Ishikawa (cell line): ENCODE measurements around the gene TSPAN18.

Experiments
- CREB1 ChIP-seq: IDR thresholded peaks from 2 replicates; pipeline ENCODE4 v1.6.1; 2012; ENCODE audit warnings: low read depth
- EGR1 ChIP-seq: IDR thresholded peaks from 2 replicates; pipeline ENCODE4 v1.6.1; 2012
- EP300 ChIP-seq: IDR thresholded peaks from 2 replicates; pipeline ENCODE4 v1.6.1; 2012; ENCODE audit warnings: borderline replicate concordance
- FOXM1 ChIP-seq: IDR thresholded peaks from 2 replicates; pipeline ENCODE4 v1.6.1; 2012; ENCODE audit warnings: low read depth, borderline replicate concordance
- NFIC ChIP-seq: IDR thresholded peaks from 2 replicates; pipeline ENCODE4 v1.6.1; 2012
- RAD21 ChIP-seq: IDR thresholded peaks from 2 replicates; pipeline ENCODE4 v1.6.1; 2012; ENCODE audit warnings: low read depth
- TAF1 ChIP-seq: IDR thresholded peaks from 2 replicates; pipeline ENCODE4 v1.6.1; 2012; ENCODE audit warnings: low read depth, mild to moderate bottlenecking
- TCF12 ChIP-seq: IDR thresholded peaks from 2 replicates; pipeline ENCODE4 v1.6.1; 2012; ENCODE audit warnings: low read depth
- TEAD4 ChIP-seq: IDR thresholded peaks from 2 replicates; pipeline ENCODE4 v1.6.1; 2012
- USF1 ChIP-seq: IDR thresholded peaks from 2 replicates; pipeline ENCODE4 v1.6.1; 2012
- YY1 ChIP-seq: IDR thresholded peaks from 2 replicates; pipeline ENCODE4 v1.6.1; 2012; ENCODE audit warnings: low read depth
- ZBTB7A ChIP-seq: IDR thresholded peaks from 2 replicates; pipeline ENCODE4 v1.6.1; 2012; ENCODE audit warnings: low read depth
- TF ChIP-seq, protein P1 (sequence below): IDR thresholded peaks from 2 replicates; pipeline ENCODE4 v1.6.1; 2012; ENCODE audit warnings: low read depth, mild to moderate bottlenecking
- TF ChIP-seq, protein P2 (sequence below): IDR thresholded peaks from 2 replicates; pipeline ENCODE4 v1.6.1; 2012

The TSPAN18 gene

DNA sequence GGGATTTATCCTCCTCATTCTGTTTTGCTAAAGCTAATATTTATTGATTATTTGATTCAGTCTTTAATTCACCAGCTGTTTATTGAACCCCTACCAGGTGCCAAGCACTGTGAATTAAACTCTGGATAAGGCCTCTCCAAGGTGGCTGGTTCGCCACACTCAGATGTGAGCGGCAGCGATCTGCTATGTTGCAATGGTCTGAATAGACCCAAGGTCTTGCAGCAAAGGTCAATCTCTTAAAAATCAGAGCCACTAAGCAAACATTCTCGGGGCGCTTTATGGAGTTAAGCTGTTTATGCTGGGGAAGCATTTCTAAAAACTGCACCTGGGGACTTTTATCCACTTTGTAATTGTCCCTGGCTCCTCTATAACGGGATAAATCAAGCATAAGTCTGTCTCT is 10.5 kb upstream of the TSPAN18 start:
- TF ChIP-seq TCF12 (no peak), RAD21 (no peak), CREB1 (no peak), YY1 (no peak), NFIC (no peak), TEAD4 (no peak)
- TF ChIP-seq, protein P1, sequence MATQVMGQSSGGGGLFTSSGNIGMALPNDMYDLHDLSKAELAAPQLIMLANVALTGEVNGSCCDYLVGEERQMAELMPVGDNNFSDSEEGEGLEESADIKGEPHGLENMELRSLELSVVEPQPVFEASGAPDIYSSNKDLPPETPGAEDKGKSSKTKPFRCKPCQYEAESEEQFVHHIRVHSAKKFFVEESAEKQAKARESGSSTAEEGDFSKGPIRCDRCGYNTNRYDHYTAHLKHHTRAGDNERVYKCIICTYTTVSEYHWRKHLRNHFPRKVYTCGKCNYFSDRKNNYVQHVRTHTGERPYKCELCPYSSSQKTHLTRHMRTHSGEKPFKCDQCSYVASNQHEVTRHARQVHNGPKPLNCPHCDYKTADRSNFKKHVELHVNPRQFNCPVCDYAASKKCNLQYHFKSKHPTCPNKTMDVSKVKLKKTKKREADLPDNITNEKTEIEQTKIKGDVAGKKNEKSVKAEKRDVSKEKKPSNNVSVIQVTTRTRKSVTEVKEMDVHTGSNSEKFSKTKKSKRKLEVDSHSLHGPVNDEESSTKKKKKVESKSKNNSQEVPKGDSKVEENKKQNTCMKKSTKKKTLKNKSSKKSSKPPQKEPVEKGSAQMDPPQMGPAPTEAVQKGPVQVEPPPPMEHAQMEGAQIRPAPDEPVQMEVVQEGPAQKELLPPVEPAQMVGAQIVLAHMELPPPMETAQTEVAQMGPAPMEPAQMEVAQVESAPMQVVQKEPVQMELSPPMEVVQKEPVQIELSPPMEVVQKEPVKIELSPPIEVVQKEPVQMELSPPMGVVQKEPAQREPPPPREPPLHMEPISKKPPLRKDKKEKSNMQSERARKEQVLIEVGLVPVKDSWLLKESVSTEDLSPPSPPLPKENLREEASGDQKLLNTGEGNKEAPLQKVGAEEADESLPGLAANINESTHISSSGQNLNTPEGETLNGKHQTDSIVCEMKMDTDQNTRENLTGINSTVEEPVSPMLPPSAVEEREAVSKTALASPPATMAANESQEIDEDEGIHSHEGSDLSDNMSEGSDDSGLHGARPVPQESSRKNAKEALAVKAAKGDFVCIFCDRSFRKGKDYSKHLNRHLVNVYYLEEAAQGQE: no peak

- TF ChIP-seq RAD21 (no peak), TCF12 (no peak), FOXM1 (no peak), EP300 (no peak), ZBTB7A (no peak), NFIC (no peak), EGR1 (no peak), YY1 (no peak), TAF1 (no peak), CREB1 (no peak)
- TF ChIP-seq, protein P2, sequence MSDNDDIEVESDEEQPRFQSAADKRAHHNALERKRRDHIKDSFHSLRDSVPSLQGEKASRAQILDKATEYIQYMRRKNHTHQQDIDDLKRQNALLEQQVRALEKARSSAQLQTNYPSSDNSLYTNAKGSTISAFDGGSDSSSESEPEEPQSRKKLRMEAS: no peak
Observed at GRCh38 chr11:44718057-44718456, 8.7 kb upstream of the TSPAN18 start.

DNA sequence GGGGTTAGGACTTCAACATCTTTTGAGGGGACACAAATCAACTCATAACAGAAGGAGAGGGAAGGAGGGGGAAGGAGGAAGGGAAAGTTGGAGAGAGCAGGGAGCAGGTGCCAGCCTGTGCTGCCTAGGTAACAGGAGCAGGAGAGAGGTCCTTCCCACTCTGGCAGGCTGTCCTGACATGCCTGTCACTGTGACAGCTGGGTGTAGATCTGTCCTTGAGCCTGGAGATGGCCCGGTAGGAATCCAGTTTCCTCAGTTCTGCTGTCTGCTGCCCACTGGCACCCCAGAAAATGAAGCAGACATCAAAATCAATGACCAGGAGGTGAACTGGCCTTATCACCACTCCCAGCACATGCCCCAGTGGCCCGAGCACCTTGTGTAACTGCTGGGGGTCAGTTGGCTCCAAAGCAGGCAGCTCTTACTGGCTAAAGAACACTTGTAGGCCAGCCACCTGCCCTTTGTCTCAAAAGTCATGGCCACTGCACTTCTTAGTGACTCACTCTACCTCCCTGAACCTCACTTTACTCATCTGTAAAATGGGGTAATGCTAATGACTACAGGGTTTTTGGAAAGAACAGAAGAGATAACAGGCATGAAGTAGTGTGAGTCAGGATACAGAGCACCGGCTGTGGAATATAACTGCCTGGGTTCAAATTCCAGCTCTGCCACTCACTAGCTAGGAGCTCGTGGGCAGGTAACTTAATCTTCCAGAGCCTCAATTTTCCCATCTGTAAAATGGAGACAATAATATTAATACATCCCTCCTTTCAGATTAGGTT is 8.0 kb upstream of the TSPAN18 start:
- TF ChIP-seq CREB1 (no peak), TCF12 (no peak), EGR1 (no peak), TAF1 (no peak), RAD21 (no peak), TEAD4 (no peak), ZBTB7A (no peak), USF1 (no peak)
- TF ChIP-seq, protein P2: no peak
- TF ChIP-seq, protein P1: no peak

- TF ChIP-seq NFIC (no peak), FOXM1 (no peak), TEAD4 (no peak), EP300 (no peak), USF1 (no peak), EGR1 (no peak), ZBTB7A (no peak)
- TF ChIP-seq, protein P1: no peak
Observed at GRCh38 chr11:44725016-44725685, 1.6 kb upstream of the TSPAN18 start.
